Coronary artery (tissue), 2 donors: ENCODE measurements around the gene GLRX.

Experiments
- DNase-seq: peaks from one replicate; pipeline ENCODE4 v3.0.0-alpha.2; 2017; ENCODE audit warnings: low spot score
- H3K27ac ChIP-seq, 2 donors: fragments of 200-600 bp; sonication (generic); one replicate each; pipeline ENCODE4 v1.5.1; 2016 to 2019
- H3K4me3 ChIP-seq: fragments of 200-600 bp; sonication (generic); 2 replicates; pipeline ENCODE4 v1.5.1; 2016; ENCODE audit warnings: mild to moderate bottlenecking, moderate library complexity
- TF ChIP-seq, protein P1 (sequence below): fragments of 200-600 bp; sonication (generic); IDR thresholded peaks from one replicate; pipeline ENCODE4 v1.5.1; 2019; ENCODE audit warnings: antibody characterized with exemption

The GLRX gene

DNA sequence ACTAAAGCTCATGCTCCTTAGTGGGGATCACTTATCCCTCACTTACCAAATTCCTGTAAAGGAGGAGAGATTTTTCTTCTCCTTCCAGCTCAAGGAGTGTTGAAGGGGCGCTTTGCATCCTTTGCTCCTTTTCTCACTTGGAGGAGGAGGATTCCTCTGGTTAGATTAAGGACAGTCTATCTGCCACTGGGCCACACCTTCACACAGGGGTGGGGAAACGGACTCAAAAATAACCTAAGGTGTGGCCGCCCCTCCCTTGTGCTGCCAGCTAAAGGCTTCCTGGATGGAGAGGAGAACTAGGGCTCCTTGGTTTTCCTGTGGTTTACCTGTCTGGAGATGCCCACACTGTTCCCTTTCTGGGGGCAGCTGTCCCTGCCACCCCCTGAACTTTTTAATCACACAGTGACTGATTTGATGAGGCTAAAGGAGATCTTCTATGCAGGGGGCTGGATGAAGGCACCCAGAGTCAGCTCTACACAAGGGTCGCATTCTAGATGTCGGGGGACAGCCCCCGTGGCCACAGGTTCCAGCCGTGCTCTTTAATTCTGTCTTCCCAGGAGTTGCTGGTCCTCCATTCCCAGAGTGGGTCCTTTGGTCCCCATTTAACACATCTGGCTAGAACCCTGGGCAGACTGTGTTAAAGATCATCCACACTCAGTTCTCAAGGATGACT is 14.4 kb downstream of the GLRX start:
- Histone ChIP-seq H3K4me3 (peak overlapping the region; percentile 10), H3K27ac (peak overlapping the region; percentile 78 to 83)
- no peak for DNase-seq
- TF ChIP-seq, protein P1, sequence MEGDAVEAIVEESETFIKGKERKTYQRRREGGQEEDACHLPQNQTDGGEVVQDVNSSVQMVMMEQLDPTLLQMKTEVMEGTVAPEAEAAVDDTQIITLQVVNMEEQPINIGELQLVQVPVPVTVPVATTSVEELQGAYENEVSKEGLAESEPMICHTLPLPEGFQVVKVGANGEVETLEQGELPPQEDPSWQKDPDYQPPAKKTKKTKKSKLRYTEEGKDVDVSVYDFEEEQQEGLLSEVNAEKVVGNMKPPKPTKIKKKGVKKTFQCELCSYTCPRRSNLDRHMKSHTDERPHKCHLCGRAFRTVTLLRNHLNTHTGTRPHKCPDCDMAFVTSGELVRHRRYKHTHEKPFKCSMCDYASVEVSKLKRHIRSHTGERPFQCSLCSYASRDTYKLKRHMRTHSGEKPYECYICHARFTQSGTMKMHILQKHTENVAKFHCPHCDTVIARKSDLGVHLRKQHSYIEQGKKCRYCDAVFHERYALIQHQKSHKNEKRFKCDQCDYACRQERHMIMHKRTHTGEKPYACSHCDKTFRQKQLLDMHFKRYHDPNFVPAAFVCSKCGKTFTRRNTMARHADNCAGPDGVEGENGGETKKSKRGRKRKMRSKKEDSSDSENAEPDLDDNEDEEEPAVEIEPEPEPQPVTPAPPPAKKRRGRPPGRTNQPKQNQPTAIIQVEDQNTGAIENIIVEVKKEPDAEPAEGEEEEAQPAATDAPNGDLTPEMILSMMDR = no peak

- no peak for DNase-seq
- TF ChIP-seq, protein P1 = no peak
- Histone ChIP-seq H3K27ac (no peak overlapping the region), H3K4me3 (no peak overlapping the region)
Observed at GRCh38 chr5:95806687-95807086, 15.8 kb downstream of the GLRX start.

DNA sequence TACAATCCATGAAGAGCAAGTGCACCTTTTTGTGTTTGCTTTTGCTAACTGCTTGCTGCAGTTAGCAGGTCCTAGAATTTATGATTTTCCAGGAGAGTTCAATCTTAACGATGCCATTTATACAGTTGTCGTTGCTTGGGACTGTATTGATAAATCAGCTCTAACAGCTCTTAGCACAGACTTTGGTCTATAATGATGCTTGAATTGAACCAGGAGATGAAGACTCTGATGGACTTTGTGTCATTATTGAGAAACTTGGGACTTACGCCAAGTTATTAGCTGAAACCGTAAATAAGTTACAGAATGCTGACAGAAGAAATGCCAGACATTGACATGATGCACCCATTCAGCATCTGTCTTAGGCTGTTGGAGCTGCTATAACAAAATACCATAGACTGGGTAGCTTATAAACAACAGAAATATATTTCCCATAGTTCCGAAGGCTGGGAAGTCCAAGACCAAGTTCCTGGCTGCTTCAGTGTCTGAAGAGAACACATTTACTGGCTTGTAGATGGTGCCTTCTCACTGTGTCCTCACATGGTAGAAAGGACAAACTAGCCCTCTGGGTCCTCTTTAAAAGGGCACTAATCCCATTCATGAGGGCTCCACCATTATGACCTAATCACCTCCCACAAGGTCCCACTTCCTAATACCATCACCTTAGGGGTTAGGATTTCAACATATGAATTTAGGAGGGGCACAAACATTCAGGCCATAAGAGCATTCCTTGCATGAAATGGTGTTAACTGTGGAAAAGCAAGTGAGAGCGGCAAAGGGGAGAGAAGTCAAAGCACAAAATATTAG is 17.6 kb downstream of the GLRX start:
- H3K27ac ChIP-seq = no peak overlapping the region
- TF ChIP-seq, protein P1 = no peak
- no peak for DNase-seq
- no peak overlapping the region for H3K4me3 ChIP-seq

GRCh38 chr5:95803271-95804148 is 19.0 kb downstream of the GLRX start:
- DNase-seq = no peak
- H3K27ac ChIP-seq = no peak overlapping the region
- no peak overlapping the region for H3K4me3 ChIP-seq
- TF ChIP-seq, protein P1 = no peak

GRCh38 chr5:95801961-95802360 is 20.6 kb downstream of the GLRX start:
- no peak overlapping the region for H3K27ac ChIP-seq
- no peak for DNase-seq
- TF ChIP-seq, protein P1 = no peak
- no peak overlapping the region for H3K4me3 ChIP-seq

GRCh38 chr5:95801532-95801931 is 21.0 kb downstream of the GLRX start:
- TF ChIP-seq, protein P1 = no peak
- DNase-seq = no peak
- Histone ChIP-seq H3K4me3 (no peak overlapping the region), H3K27ac (no peak overlapping the region)
